Type B pancreatic cell (in vitro differentiated cells): ENCODE measurements around the gene MS4A15. TPM values are rescaled to one million over a fixed set of nuclear protein-coding genes. Genes with fewer than 3 reads are reported as not detected.

ENCODE experiments used
- DNase-seq: peaks from one replicate; pipeline ENCODE4 v3.0.0; 2021; ENCODE audit warnings: mixed read lengths; ENCODE audit not compliant: unreplicated experiment; ENCODE audit errors: extremely low spot score
- H3K27ac Mint-ChIP-seq: 2 replicates; pipeline ENCODE4 v1.8.0; 2021; ENCODE audit warnings: mild to moderate bottlenecking, mixed read lengths
- H3K27me3 Mint-ChIP-seq: 2 replicates; pipeline ENCODE4 v1.8.0; 2021; ENCODE audit warnings: mixed read lengths
- H3K36me3 Mint-ChIP-seq: 2 replicates; pipeline ENCODE4 v1.8.0; 2021; ENCODE audit warnings: mixed read lengths
- H3K4me1 Mint-ChIP-seq: one replicate; pipeline ENCODE4 v1.8.0; 2021; ENCODE audit warnings: mixed read lengths; ENCODE audit not compliant: unreplicated experiment
- H3K4me3 Mint-ChIP-seq: 2 replicates; pipeline ENCODE4 v1.8.0; 2021; ENCODE audit warnings: mild to moderate bottlenecking, mixed read lengths
- H3K9me3 Mint-ChIP-seq: 2 replicates; pipeline ENCODE4 v1.8.0; 2021; ENCODE audit warnings: mixed read lengths
- total RNA-seq: library from RNA; stranded (reverse); gene quantifications from 2 replicates; pipeline ENCODE4 v1.2.1, GENCODE V29; 2021; ENCODE audit warnings: low replicate concordance
- TF ChIP-seq, protein P1 (sequence below): fragments of 200-600 bp; sonication (generic); conservative IDR thresholded peaks from 2 replicates; pipeline ENCODE4 v1.5.0; 2021; ENCODE audit warnings: antibody characterized with exemption, mild to moderate bottlenecking

Gene MS4A15
- total RNA-seq, 1 donor from 2014 or later = 0.27 TPM

DNA sequence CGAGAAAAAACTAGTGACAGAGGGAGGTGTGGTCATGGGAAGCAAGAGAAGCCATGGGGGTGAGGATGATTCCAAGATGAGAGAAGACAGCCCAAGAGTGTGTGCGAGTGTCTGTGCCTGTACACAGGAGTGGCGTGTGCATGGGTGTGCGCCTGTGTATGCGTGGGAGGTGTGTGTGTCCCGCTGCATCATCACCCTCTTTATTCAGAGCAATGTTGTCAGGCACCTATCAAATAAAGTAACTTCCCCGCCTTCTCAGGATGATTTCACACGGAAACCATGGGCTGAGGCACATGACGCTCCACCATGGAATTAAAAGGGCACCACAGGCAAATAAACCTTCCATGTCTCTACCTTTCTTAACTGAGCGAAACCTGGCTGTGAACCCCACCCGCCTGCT, 53.0 kb downstream of the MS4A15 start:
- no peaks in the 10 kb centered on the region for H3K4me1 Mint-ChIP-seq
- no peak for DNase-seq
- TF ChIP-seq, protein P1, sequence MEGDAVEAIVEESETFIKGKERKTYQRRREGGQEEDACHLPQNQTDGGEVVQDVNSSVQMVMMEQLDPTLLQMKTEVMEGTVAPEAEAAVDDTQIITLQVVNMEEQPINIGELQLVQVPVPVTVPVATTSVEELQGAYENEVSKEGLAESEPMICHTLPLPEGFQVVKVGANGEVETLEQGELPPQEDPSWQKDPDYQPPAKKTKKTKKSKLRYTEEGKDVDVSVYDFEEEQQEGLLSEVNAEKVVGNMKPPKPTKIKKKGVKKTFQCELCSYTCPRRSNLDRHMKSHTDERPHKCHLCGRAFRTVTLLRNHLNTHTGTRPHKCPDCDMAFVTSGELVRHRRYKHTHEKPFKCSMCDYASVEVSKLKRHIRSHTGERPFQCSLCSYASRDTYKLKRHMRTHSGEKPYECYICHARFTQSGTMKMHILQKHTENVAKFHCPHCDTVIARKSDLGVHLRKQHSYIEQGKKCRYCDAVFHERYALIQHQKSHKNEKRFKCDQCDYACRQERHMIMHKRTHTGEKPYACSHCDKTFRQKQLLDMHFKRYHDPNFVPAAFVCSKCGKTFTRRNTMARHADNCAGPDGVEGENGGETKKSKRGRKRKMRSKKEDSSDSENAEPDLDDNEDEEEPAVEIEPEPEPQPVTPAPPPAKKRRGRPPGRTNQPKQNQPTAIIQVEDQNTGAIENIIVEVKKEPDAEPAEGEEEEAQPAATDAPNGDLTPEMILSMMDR = no peak
- no peak overlapping the region for H3K27ac Mint-ChIP-seq
- H3K9me3 Mint-ChIP-seq = no peaks in the 10 kb centered on the region
- H3K4me3 Mint-ChIP-seq = no peak overlapping the region
- H3K27me3 Mint-ChIP-seq = peaks cover 10% of the 10 kb centered on the region
- H3K36me3 Mint-ChIP-seq = no peaks in the 10 kb centered on the region

DNA sequence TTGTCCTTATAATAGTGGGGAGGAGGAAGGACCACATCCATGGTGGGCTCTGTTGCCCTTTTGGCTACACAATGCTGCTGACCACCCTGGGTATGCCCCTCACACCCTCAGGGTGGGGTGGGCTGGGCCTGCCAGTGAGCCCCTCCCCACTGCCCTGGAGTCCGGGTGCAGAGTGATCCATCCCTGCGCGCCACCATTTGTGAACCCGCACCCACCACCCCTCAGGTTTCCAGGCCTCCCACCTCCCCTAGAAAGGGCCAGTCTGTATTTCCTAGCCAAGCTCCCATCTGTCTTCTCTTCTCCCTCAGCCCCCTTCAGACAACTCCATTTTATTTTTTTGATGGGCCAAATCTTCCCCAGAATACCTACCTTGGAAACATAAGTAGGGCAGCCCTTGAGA, 53.5 kb downstream of the MS4A15 start:
- Mint-ChIP-seq H3K4me1 (no peaks in the 10 kb centered on the region), H3K27me3 (peaks cover 10% of the 10 kb centered on the region), H3K36me3 (no peaks in the 10 kb centered on the region), H3K9me3 (no peaks in the 10 kb centered on the region), H3K4me3 (no peak overlapping the region), H3K27ac (no peak overlapping the region)
- TF ChIP-seq, protein P1 = no peak
- DNase-seq = no peak

DNA sequence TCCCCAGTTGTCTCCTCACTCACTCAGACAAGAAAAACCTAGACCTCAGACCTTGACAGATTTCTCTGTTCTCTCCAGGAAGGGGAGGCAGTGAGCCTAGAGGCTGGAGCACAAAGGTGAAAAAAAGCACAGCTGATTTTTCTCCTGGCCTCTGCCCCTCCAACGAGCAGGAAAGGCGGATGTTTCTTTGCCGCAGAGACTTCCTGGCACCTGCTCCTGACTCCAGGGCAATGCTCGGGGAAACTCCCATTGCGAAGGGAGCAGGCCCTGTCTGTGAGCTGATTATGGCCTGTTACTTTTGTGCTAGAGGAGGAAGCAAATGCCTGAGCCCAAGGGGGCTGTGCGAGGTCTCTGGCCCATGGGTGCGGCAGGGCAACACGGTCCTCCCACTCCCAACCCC, 53.9 kb downstream of the MS4A15 start:
- no peaks in the 10 kb centered on the region for H3K4me1 Mint-ChIP-seq
- H3K9me3 Mint-ChIP-seq = no peaks in the 10 kb centered on the region
- no peak overlapping the region for H3K4me3 Mint-ChIP-seq
- TF ChIP-seq, protein P1 = no peak
- H3K27ac Mint-ChIP-seq = no peak overlapping the region
- DNase-seq = no peak
- H3K36me3 Mint-ChIP-seq = no peaks in the 10 kb centered on the region
- H3K27me3 Mint-ChIP-seq = peaks cover 10% of the 10 kb centered on the region

DNA sequence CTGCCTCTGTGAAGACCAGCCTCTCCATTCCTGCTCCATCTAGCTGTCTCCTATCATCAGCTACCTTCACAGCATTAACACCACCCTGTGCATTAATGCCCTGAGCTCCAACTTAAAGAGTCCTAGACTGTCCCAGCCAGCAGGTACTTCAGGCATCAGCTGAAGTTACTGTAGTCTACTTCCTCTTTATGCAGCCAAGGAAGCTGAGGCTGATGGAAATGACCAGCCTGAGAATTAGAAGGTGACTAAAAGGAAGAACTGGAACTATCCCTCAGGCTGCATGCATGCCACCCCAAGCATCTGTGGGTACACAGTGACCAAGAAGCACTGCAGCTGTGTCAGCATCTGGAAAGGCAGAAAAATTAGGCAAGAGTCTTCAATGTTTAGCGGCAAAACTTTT, 56.7 kb downstream of the MS4A15 start:
- H3K36me3 Mint-ChIP-seq = no peaks in the 10 kb centered on the region
- H3K4me1 Mint-ChIP-seq = no peaks in the 10 kb centered on the region
- H3K27me3 Mint-ChIP-seq = peaks cover 4% of the 10 kb centered on the region
- no peaks in the 10 kb centered on the region for H3K9me3 Mint-ChIP-seq
- no peak for DNase-seq
- H3K4me3 Mint-ChIP-seq = no peak overlapping the region
- TF ChIP-seq, protein P1 = no peak
- no peak overlapping the region for H3K27ac Mint-ChIP-seq

DNA sequence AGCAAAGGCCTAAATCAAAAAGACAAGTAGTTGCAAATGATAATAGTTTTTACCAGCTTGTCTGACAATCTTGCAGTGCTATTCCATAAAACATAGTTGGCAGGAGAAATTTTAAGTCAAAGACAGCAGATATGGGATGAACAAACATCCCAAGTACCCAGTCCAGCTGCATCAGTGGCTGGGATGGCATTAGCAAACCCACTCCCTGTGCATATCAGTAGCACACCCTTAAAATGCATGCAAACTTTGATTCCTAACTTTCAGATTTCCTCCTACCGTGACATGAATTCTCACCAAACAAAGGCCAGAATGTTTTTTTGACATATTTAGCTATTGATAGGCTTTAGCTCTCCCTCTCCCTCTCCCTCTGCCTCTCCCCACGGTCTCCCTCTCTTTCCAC, 57.4 kb downstream of the MS4A15 start:
- Mint-ChIP-seq H3K36me3 (no peaks in the 10 kb centered on the region), H3K27ac (no peak overlapping the region), H3K27me3 (peaks cover 4% of the 10 kb centered on the region), H3K9me3 (no peaks in the 10 kb centered on the region), H3K4me1 (no peaks in the 10 kb centered on the region), H3K4me3 (no peak overlapping the region)
- DNase-seq = no peak
- TF ChIP-seq, protein P1 = no peak

DNA sequence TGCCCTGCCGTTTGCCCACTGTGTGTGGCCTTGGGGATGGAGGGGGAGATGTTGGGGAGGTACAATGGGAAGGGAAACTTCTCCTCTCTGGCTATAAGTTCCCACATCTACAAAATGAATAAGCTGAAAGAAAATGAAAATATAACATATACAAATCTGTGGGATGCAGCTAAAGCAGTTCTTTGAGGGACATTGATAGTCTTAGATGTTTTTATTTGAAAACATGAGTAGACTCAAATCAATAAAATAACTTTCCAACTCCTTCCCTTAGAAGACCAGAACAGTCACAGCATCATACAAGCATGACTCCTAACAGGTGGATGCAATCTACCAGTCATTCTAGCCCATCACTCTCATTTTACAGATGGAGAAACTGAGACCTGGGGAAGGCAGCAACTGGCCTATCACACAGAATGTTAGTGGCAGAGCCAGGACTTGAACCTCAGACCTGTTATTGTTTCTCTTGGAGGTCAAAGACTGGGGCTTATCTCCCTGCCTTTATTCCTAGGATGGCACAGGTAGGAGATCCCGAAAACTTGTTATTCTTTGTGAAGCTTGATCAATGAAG, 60.0 kb downstream of the MS4A15 start:
- H3K4me1 Mint-ChIP-seq = no peaks in the 10 kb centered on the region
- TF ChIP-seq, protein P1 = no peak
- H3K9me3 Mint-ChIP-seq = no peaks in the 10 kb centered on the region
- no peak overlapping the region for H3K27ac Mint-ChIP-seq
- H3K27me3 Mint-ChIP-seq = peaks cover 4% of the 10 kb centered on the region
- H3K36me3 Mint-ChIP-seq = no peaks in the 10 kb centered on the region
- no peak for DNase-seq
- H3K4me3 Mint-ChIP-seq = no peak overlapping the region
